HTERT RPE-1 (cell line): Measurements from ENCODE around the gene CTNND2.
"Not testable (repeated sequence)": the region's sequence is repeated elsewhere in the genome, so short reads cannot be mapped to it uniquely, and the experiment has no call there.

Source experiments
- in situ Hi-C: fragments of 300-500 bp; cut with MboI; formaldehyde crosslinking; loops from 4 replicates; pipeline ENCODE4 v1.14.3; 2020; ENCODE audit warnings: low sequenced_read_pairs

Gene CTNND2

GRCh38 chr5:11869203-11869602, 35.0 kb downstream of the CTNND2 start:
- in situ Hi-C loops, result no loop called here

GRCh38 chr5:11863911-11864310, 40.3 kb downstream of the CTNND2 start:
- in situ Hi-C loops, result no loop called here

DNA sequence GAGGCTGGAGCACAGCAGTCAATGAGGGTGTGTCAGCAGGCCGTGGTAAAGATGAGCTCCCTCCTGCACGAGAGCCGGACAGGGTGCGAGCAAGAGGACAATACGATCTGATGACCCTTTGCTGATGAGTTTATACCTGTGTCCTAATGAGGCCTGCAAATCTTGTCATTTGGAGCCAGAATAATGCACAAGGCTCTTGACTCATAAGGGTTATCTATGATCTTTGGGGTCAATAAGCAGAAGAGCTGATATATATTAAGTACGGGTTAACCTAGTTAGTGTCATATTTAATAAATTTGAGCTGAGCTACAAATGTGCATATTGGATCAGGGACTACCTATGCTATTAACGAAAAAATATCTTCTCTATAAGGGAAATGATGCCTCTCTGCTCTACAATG, 46.9 kb downstream of the CTNND2 start:
- in situ Hi-C loops, result no loop called here

DNA sequence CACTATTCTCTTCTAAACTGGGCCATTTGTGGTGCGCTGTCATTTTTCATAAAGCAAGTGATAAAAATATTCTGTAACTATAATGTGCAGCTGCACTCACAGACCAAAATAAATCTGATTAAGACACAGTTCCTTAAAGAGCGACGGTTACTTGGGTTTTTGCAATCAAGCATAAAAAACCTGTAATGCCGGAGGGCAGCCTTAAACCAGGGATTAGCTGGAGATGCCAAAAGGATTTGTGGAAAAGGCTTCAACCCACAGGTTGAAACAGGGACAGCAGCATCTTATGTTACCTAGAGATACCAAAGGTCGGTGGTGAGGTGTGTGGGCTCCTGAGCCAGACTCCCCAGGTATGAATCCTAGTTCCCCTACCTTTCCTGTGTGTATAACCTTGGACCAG, 49.3 kb downstream of the CTNND2 start:
- in situ Hi-C loops, result no loop called here

DNA sequence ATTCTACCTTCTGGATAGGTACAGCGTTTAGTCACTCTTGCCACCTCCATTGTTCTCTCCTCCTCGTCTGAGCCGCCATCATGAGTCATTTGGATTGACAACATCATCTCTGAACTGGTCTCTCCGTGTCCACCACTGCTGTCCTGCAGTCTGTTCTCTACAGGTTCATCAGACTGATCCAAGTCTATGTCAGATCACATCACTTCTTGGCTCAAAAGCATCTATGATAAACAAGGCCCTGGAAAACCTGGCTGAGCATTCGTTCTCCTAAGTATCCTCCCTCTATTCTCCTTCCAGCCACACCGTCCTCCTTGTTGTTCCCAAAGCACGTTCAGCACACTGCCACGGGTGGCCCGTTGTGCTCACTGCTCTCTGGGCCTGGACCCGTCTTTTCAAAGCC, 50.5 kb downstream of the CTNND2 start:
- in situ Hi-C loops, result no loop called here

DNA sequence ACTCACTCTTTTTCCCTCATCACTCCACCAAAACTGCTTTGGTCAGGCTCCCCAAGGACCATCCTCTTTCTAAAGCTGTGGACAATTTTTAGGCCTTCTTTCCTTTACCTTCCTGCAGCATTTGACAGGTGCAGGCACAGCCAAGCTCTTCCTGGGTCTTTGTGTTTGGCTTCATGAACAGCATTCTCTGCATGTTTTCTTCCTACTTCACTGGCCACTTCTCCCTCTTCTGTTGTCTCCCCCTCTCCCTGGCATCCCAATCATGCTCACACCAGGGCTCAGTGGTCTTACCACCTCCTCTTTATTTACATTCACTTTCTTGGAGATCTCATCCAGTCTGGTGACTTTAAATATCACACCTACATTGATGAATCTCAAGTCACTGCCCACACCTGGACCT, 51.1 kb downstream of the CTNND2 start:
- in situ Hi-C loops, result no loop called here

GRCh38 chr5:11852717-11853087, 51.5 kb downstream of the CTNND2 start:
- in situ Hi-C loops, result no loop called here

DNA sequence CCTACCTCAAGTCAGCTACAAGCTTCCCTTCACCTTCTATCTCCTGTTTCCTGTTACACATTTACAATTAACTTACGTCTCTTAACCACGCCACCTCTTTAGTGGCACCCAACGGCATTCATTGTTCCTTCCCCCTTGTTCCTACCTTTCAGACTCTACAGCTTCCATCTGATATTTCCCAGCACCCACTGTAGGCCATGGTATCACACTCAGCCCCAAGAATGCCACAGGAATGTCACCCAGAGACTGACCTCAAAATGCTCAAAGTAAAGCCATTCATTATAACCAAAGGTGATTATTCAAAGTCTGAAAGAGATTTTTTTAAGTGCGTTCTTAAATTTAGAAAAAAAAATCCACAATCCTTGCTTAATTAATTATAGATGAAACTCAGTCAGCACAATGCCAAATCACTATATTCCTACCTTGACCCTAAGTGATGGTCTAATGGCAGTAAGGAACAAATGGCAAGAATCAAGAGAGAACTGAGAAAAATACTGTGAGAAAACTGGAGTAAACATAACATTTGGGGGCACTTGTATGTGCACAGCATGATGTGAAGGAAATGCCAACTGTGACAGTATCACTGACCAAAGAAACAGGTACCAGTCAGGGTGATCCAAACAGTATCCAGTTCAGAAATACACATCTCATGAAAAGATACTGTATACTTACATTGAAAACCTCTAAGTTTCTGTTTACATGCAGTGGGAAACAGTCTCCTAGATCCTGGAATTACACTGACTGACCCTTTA, 52.1 kb downstream of the CTNND2 start:
- in situ Hi-C loops, result no loop called here

DNA sequence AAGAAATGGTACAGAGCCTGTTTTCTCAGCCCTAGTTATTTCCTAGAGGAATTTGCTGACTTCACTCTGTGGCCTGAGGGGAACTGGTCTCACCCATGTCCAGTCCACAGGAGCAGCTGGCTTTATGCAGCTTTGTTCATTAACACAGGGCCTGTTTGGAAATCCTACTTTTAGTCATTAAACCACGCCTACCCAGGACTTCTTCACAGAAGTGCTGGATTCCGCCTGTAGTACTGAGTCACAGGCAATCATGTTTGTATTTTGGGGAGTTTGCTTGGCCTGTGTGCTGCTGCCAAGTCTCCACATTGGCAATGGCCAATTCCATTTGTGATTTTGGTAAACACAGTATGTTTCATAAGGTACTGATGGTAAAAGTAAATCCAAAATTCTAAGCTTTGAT, 52.8 kb downstream of the CTNND2 start:
- in situ Hi-C loops, result no loop called here

DNA sequence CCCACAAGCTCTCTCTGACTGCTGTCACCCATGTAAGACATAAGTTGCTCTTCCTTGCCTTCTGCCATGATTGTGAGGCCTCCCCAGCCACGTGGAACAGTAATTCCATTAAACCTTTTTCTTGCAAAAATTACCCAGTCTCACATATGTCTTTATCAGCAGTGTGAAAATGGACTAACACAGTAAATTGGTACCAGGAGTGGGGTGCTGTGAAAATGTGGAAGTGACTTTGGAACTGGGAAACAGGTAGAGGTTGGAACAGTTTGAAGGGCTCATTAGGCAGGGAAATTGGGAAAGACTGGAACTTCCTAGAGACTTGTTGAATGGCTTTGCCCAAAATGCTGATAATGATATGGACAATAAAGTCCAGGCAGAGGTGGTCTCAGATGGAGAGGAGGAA, 75.7 kb downstream of the CTNND2 start:
- in situ Hi-C loops, result not testable (repeated sequence)

DNA sequence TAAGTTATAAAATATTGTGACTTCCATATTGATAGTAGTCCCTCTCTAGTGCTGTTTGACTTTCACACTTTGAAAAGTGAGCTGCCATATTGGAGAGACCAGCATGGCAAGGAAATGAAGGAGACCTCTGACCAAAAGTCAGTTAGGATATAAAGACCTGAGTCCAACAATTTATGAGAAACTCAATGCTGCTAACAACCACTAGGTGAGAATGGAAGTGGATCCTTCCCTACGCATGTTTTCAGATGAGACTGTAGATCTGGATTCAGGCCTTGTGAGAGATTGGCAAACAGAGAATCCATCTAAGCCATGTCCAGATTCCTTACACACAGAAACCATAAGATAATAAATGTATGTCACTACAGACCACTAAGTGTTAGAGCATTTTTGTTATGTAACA, 81.6 kb downstream of the CTNND2 start:
- in situ Hi-C loops, result no loop called here

GRCh38 chr5:11815916-11816315, 88.3 kb downstream of the CTNND2 start:
- in situ Hi-C loops, result no loop called here

DNA sequence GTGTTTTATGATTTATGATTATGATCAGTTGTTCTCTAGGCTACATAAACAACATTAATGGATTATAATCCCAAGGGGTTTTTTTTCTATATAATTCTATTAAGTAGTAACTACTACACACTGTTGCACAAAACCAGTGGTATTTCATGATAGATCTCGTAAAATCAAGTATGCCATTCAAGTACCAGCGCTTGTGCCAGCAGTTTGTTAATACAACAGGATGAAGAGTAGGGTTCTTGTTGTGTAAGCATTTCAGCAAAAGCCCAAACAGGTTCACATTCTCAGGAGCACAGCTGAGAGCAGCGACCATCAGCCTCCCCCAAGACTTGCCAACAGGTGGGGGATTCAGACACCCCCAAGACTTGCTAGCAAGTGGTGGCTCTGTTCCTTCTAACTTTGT, 88.8 kb downstream of the CTNND2 start:
- in situ Hi-C loops, result no loop called here

DNA sequence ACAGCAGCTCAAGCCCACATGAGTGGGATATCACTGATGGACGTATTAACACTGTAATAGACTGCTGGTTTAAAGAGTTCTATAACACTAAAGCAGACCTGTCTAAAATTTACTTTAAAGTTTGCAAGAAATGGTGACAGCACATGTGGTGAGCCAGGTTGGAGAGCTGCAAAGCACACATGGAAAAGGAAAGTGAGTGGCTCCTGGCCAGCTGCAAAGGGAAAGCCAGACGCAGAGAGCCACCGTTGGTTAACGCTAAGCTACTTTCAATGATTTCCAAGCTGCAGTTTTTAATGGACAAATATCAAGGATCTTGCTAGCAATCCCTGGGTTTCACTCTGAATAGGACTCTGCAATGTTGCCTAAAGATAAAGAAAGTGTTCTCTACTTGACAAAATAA, 89.9 kb downstream of the CTNND2 start:
- in situ Hi-C loops, result no loop called here

GRCh38 chr5:11809407-11809806, 94.8 kb downstream of the CTNND2 start:
- in situ Hi-C loops, result no loop called here

DNA sequence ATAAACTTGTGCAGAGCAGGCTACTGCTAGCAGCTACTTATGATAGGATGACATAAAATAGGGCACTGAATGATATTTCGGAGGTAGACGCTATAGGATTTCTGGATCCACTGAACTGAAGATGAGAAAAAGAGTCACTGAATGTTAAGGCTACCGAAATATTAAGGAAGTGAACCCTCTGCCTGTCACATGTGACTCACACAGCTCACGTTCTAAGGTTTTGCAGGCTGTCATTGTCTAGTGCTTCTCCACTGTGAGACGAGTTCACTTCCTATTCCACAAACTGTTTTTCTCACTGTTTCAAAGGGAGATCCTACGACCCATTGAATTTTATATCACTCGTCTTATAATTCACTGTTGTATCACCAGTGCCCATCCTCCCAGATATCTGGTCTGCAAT, 100.8 kb downstream of the CTNND2 start:
- in situ Hi-C loops, result no loop called here

- in situ Hi-C loops, result no loop called here
These were observed 103.2 kb downstream of the CTNND2 start for GRCh38 chr5:11801061-11801460.

DNA sequence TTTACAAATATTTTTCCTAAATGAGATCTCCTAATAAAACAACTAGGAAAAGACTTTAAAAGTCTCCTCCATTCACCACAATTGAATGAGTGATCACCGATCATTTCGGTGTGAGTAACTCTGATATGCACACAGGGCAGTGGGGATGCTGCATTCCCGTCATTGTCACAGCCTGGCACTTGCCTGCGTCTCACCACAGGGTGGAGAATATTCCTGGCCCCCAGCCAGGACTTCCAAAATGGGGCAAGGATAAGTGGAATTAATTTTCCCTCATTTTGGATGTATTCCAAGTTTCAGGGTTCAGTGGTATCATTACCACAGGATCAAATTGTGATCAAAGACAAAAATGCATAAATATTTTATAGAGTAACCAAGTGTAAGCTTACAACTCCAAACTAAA, 107.1 kb downstream of the CTNND2 start:
- in situ Hi-C loops, result no loop called here

GRCh38 chr5:11793396-11793795, 110.8 kb downstream of the CTNND2 start:
- in situ Hi-C loops, result no loop called here

DNA sequence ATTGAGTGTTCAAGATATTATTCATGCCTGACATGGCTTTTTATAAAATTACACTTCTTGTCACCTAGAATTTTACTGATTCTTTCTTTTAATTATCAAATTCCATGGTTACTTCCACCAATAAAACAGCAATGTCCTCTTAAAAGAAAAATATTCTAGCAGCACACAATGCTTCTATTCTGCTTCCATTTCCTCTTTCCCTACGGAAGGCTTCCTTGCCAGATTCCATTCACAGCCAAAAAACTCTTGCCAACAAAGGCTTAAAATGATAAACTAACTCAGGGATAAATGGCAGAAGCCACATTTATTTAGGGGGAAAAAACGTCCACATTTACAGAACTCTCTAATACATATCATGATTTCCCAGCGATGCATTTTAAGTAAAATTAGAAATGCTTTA, 111.6 kb downstream of the CTNND2 start:
- in situ Hi-C loops, result no loop called here

GRCh38 chr5:11791792-11792191, 112.5 kb downstream of the CTNND2 start:
- in situ Hi-C loops, result no loop called here

DNA sequence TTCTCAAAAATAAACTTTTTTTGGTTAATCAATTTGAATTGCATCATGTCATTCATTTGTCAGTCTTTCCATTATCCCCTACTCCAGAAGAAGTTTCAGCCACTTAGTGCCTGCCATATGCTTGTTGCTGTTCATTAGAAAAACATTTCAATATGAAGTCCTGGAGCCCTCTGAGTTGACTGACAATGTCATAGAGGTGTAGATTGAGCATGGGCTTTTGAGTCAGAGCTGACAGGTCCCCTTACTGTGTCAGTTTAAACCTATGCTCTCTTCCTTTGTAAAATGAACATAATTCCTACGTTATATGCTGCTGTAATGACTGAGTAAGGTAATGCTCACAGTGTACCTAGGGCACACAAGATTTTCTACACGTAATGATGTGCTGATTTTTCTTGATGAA, 114.0 kb downstream of the CTNND2 start:
- in situ Hi-C loops, result no loop called here

GRCh38 chr5:11785771-11786352, 118.4 kb downstream of the CTNND2 start:
- in situ Hi-C loops, result no loop called here
